ENCODE data around the gene AIM2. TPM values are rescaled to one million over a fixed set of nuclear protein-coding genes. Genes with fewer than 3 reads are reported as not detected.

Gene AIM2
- total and polyA plus RNA-seq, 10 of the 15 experiments (the other 5 are each of a cell fraction or from before 2014, with no cell fraction given), result 7.9 to 35.7 (median 12.8) TPM

DNA sequence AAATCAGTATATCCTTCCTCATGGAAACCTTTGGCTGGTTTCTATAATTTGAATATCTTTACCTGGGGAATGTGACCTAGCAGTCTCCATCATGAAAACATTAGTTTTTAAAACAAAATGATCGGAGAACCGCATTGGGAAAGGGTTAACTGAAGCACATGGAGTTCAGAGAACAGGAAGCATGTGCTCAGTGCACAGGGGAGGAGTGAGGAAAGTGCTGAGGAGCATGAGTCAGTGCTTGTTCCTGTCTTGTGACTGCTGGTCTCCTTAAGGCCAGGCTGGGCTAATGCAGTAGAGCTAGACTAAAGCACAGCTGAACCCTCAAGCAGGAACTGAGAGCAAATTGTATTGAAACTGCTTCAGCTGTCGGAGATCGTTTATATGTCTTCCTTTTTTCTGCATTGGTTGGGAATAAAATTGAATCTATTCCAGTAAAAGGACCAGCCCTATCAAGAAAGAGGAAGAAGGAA, 61.1 kb downstream of the AIM2 start (continued):
- no peak for TF ChIP-seq NFYA (IDR thresholded peaks at IDR 0.05; ENCODE audit: borderline replicate concordance, low read depth, low read length)
- TF ChIP-seq CEBPB (IDR thresholded peaks at IDR 0.05; ENCODE audit: borderline replicate concordance in 1 of 2, low read depth in 2 of 2, low read length in 2 of 2), result no peak
- TF ChIP-seq, protein P1, sequence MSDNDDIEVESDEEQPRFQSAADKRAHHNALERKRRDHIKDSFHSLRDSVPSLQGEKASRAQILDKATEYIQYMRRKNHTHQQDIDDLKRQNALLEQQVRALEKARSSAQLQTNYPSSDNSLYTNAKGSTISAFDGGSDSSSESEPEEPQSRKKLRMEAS (IDR thresholded peaks at IDR 0.05; ENCODE audit: low read depth, low read length), result peak; percentile 99
- TF ChIP-seq TCF3 (IDR thresholded peaks at IDR 0.05; ENCODE audit: borderline replicate concordance, insufficient read depth, low read depth, low read length), result 0 out of 2 replicates have a peak, but pooled peaks have one; percentile 49
- TF ChIP-seq SUPT20H (IDR thresholded peaks at IDR 0.05; ENCODE audit: borderline replicate concordance, control insufficient read depth, low read depth, low read length), result no peak
- peak; percentile 22; the same call in 1 of the 2 replicates for TF ChIP-seq CHD2 (IDR thresholded peaks at IDR 0.05; ENCODE audit: borderline replicate concordance, low read depth, low read length)
- TF ChIP-seq KDM1A (IDR thresholded peaks at IDR 0.05; ENCODE audit: borderline replicate concordance), result no peak
- no peak for TF ChIP-seq CHD4 (IDR thresholded peaks at IDR 0.05)
- no peak for TF ChIP-seq RFX5 (IDR thresholded peaks at IDR 0.05; ENCODE audit: low read depth, low read length)
- TF ChIP-seq FOXK2 (IDR thresholded peaks at IDR 0.05), result no peak
- TF ChIP-seq MYB (IDR thresholded peaks at IDR 0.05; ENCODE audit: borderline replicate concordance, low read depth, low read length), result no peak
- no peak for TF ChIP-seq SMAD1 (IDR thresholded peaks at IDR 0.05; ENCODE audit: low read depth, partially characterized antibody)
- TF ChIP-seq RELA (IDR thresholded peaks at IDR 0.05; ENCODE audit: borderline replicate concordance, partially characterized antibody), result no peak
- no peak for TF ChIP-seq ZNF207 (IDR thresholded peaks at IDR 0.05; ENCODE audit: borderline replicate concordance)
- no peak for TF ChIP-seq CHD1 (IDR thresholded peaks at IDR 0.05; ENCODE audit: low read depth, low read length)
- no peak for TF ChIP-seq SMARCA5 (IDR thresholded peaks at IDR 0.05)
- TF ChIP-seq SIN3A (IDR thresholded peaks at IDR 0.05; ENCODE audit: low read depth, low read length), result peak; percentile 85; the same call in 1 of the 2 replicates
- TF ChIP-seq BMI1 (IDR thresholded peaks at IDR 0.05; ENCODE audit: borderline replicate concordance), result no peak
- TF ChIP-seq, protein P2, sequence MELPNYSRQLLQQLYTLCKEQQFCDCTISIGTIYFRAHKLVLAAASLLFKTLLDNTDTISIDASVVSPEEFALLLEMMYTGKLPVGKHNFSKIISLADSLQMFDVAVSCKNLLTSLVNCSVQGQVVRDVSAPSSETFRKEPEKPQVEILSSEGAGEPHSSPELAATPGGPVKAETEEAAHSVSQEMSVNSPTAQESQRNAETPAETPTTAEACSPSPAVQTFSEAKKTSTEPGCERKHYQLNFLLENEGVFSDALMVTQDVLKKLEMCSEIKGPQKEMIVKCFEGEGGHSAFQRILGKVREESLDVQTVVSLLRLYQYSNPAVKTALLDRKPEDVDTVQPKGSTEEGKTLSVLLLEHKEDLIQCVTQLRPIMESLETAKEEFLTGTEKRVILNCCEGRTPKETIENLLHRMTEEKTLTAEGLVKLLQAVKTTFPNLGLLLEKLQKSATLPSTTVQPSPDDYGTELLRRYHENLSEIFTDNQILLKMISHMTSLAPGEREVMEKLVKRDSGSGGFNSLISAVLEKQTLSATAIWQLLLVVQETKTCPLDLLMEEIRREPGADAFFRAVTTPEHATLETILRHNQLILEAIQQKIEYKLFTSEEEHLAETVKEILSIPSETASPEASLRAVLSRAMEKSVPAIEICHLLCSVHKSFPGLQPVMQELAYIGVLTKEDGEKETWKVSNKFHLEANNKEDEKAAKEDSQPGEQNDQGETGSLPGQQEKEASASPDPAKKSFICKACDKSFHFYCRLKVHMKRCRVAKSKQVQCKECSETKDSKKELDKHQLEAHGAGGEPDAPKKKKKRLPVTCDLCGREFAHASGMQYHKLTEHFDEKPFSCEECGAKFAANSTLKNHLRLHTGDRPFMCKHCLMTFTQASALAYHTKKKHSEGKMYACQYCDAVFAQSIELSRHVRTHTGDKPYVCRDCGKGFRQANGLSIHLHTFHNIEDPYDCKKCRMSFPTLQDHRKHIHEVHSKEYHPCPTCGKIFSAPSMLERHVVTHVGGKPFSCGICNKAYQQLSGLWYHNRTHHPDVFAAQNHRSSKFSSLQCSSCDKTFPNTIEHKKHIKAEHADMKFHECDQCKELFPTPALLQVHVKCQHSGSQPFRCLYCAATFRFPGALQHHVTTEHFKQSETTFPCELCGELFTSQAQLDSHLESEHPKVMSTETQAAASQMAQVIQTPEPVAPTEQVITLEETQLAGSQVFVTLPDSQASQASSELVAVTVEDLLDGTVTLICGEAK (IDR thresholded peaks at IDR 0.05; ENCODE audit: borderline replicate concordance), result peak; percentile 62; the same call in 1 of the 2 replicates
- TF ChIP-seq EZH2 (IDR thresholded peaks at IDR 0.05; ENCODE audit: borderline replicate concordance, control insufficient read depth, low read depth, low read length), result no peak
- peak; percentile 52; the same call in 1 of the 2 replicates for TF ChIP-seq GABPA (IDR thresholded peaks at IDR 0.05; ENCODE audit: low read depth)
- TF ChIP-seq, protein P3, sequence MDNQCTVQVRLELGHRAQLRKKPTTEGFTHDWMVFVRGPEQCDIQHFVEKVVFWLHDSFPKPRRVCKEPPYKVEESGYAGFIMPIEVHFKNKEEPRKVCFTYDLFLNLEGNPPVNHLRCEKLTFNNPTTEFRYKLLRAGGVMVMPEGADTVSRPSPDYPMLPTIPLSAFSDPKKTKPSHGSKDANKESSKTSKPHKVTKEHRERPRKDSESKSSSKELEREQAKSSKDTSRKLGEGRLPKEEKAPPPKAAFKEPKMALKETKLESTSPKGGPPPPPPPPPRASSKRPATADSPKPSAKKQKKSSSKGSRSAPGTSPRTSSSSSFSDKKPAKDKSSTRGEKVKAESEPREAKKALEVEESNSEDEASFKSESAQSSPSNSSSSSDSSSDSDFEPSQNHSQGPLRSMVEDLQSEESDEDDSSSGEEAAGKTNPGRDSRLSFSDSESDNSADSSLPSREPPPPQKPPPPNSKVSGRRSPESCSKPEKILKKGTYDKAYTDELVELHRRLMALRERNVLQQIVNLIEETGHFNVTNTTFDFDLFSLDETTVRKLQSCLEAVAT (IDR thresholded peaks at IDR 0.05), result 0 out of 2 replicates have a peak, but pooled peaks have one; percentile 61
- TF ChIP-seq, protein P4, sequence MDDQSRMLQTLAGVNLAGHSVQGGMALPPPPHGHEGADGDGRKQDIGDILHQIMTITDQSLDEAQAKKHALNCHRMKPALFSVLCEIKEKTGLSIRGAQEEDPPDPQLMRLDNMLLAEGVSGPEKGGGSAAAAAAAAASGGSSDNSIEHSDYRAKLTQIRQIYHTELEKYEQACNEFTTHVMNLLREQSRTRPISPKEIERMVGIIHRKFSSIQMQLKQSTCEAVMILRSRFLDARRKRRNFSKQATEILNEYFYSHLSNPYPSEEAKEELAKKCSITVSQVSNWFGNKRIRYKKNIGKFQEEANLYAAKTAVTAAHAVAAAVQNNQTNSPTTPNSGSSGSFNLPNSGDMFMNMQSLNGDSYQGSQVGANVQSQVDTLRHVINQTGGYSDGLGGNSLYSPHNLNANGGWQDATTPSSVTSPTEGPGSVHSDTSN (IDR thresholded peaks at IDR 0.05; ENCODE audit: insufficient replicate concordance, low read depth, low read length), result no peak

Measured in GM12878 (cell line).